MM.1S (cell line): ENCODE results near the gene IFT22.
"Not testable (repeated sequence)": the region's sequence is repeated elsewhere in the genome, so short reads cannot be mapped to it uniquely, and the experiment has no call there.

Experiments
- DNase-seq: peaks from one replicate; pipeline ENCODE4 v3.0.0-alpha.2; 2015
- H2AFZ ChIP-seq: fragments of 300-600 bp; sonication (generic); 2 replicates; pipeline ENCODE4 v1.6.0; 2016; ENCODE audit warnings: antibody characterized with exemption, low read length
- H3F3A ChIP-seq: fragments of 300-600 bp; sonication (generic); 2 replicates; pipeline ENCODE4 v1.6.1; 2016; ENCODE audit warnings: mild to moderate bottlenecking, antibody characterized with exemption, low read length, moderate library complexity, mixed read lengths; ENCODE audit not compliant: insufficient read depth
- H3K27ac ChIP-seq: fragments of 300-600 bp; sonication (generic); 2 replicates; pipeline ENCODE4 v1.5.1; 2016; ENCODE audit warnings: mild to moderate bottlenecking, low read length
- H3K27me3 ChIP-seq: fragments of 300-600 bp; sonication (generic); replicated peaks from 2 replicates; pipeline ENCODE4 v1.6.0; 2016; ENCODE audit warnings: low read length; ENCODE audit not compliant: insufficient read depth
- H3K36me3 ChIP-seq: fragments of 300-600 bp; sonication (generic); replicated peaks from 2 replicates; pipeline ENCODE4 v1.6.1; 2016; ENCODE audit warnings: mild to moderate bottlenecking, low read length, mixed read lengths; ENCODE audit not compliant: insufficient read depth
- H3K4me1 ChIP-seq: fragments of 300-600 bp; sonication (generic); 2 replicates; pipeline ENCODE4 v1.6.1; 2016; ENCODE audit warnings: low read length, mixed read lengths
- H3K4me2 ChIP-seq: fragments of 300-600 bp; sonication (generic); 2 replicates; pipeline ENCODE4 v1.6.0; 2016; ENCODE audit warnings: low read depth, low read length
- H3K4me3 ChIP-seq: fragments of 300-600 bp; sonication (generic); 2 replicates; pipeline ENCODE4 v1.5.1; 2016; ENCODE audit warnings: low read length, mixed read lengths
- H3K79me2 ChIP-seq: fragments of 300-600 bp; sonication (generic); 2 replicates; pipeline ENCODE4 v1.6.1; 2016; ENCODE audit warnings: mixed run types, low read length, mixed read lengths
- H3K9ac ChIP-seq: fragments of 300-600 bp; sonication (generic); 2 replicates; pipeline ENCODE4 v1.6.1; 2016; ENCODE audit warnings: low read length, mixed read lengths
- H3K9me2 ChIP-seq: fragments of 300-600 bp; sonication (generic); replicated peaks from 2 replicates; pipeline ENCODE4 v1.6.1; 2016; ENCODE audit warnings: mild to moderate bottlenecking, low read length, mixed read lengths; ENCODE audit not compliant: insufficient read depth
- H3K9me3 ChIP-seq: fragments of 300-600 bp; sonication (generic); replicated peaks from 2 replicates; pipeline ENCODE4 v1.6.1; 2016; ENCODE audit warnings: mild to moderate bottlenecking, low read length, mixed read lengths; ENCODE audit not compliant: insufficient read depth
- H4K20me1 ChIP-seq: fragments of 300-600 bp; sonication (generic); 2 replicates; pipeline ENCODE4 v1.6.1; 2016; ENCODE audit warnings: mild to moderate bottlenecking, low read length, moderate library complexity, mixed read lengths; ENCODE audit not compliant: insufficient read depth
- EZH2 ChIP-seq: fragments of 300-600 bp; sonication (generic); optimal IDR thresholded peaks from 2 replicates; pipeline ENCODE3; 2017; ENCODE audit warnings: low read depth, mild to moderate bottlenecking, antibody characterized with exemption, low read length, mixed read lengths
- EZH2phosphoT487 ChIP-seq: fragments of 300-600 bp; sonication (generic); IDR thresholded peaks from 2 replicates; pipeline ENCODE4 v1.6.1; 2018; ENCODE audit warnings: antibody characterized with exemption, low read length
- TF ChIP-seq, protein P1 (sequence below): fragments of 300-600 bp; sonication (generic); IDR thresholded peaks from 2 replicates; pipeline ENCODE4 v1.5.1; 2016; ENCODE audit warnings: antibody characterized with exemption, low read length, mixed read lengths

IFT22 gene

DNA sequence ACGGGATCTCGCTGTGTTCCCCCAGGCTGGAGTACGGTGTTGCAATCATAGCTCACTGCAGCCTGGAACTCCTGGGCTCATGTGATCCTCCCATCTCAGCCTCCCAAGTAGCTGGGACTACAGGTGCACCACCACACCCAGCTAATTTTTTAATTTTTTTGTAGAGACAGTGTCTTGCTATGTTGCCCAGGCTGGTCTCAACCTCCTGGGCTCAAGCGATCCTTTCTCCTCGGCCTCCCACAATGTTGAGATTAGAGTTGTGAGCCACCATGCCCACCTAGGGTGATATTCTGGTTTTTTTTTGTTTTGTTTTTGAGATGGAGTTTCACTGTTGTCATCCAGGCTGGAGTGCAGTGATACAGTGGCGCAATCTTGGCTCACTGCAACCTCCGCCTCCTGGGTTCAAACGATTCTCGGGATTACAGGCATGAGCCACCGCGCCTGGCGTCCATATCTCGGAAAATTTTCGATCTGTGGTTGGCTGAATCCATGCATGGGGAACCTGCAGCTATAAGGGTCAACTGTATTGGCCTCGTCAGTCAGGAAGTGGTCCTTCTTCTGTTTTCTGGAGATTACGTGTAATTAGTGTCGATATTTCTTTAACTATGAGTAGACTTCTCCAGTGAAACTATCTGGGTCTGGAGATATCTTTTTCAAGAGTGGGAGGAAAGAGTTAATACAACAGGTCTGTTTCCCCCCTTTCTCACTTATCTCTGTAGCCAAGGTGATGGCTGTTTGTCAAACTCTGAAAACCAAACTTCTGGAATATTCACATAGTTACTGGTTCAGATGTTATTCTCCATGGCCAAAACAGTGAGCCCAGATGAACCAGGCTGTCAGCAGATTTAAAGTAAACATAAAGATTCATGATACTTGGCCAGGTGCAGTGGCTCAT, 55.7 kb downstream of the IFT22 start:
- Histone ChIP-seq H3K4me3 (no peak overlapping the region), H3K36me3 (no peaks in the 10 kb centered on the region), H4K20me1 (no peaks in the 10 kb centered on the region), H3K9me3 (no peaks in the 10 kb centered on the region), H3K4me2 (no peak overlapping the region), H3K9me2 (no peaks in the 10 kb centered on the region), H3K27ac (no peak overlapping the region), H3K27me3 (peaks cover 89% of the 10 kb centered on the region), H3F3A (no peaks in the 10 kb centered on the region), H3K79me2 (no peaks in the 10 kb centered on the region), H2AFZ (no peak overlapping the region), H3K4me1 (no peaks in the 10 kb centered on the region), H3K9ac (no peak overlapping the region)
- DNase-seq = no peak
- TF ChIP-seq, protein P1, sequence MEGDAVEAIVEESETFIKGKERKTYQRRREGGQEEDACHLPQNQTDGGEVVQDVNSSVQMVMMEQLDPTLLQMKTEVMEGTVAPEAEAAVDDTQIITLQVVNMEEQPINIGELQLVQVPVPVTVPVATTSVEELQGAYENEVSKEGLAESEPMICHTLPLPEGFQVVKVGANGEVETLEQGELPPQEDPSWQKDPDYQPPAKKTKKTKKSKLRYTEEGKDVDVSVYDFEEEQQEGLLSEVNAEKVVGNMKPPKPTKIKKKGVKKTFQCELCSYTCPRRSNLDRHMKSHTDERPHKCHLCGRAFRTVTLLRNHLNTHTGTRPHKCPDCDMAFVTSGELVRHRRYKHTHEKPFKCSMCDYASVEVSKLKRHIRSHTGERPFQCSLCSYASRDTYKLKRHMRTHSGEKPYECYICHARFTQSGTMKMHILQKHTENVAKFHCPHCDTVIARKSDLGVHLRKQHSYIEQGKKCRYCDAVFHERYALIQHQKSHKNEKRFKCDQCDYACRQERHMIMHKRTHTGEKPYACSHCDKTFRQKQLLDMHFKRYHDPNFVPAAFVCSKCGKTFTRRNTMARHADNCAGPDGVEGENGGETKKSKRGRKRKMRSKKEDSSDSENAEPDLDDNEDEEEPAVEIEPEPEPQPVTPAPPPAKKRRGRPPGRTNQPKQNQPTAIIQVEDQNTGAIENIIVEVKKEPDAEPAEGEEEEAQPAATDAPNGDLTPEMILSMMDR = no peak
- TF ChIP-seq EZH2phosphoT487 (no peak), EZH2 (no peak)

DNA sequence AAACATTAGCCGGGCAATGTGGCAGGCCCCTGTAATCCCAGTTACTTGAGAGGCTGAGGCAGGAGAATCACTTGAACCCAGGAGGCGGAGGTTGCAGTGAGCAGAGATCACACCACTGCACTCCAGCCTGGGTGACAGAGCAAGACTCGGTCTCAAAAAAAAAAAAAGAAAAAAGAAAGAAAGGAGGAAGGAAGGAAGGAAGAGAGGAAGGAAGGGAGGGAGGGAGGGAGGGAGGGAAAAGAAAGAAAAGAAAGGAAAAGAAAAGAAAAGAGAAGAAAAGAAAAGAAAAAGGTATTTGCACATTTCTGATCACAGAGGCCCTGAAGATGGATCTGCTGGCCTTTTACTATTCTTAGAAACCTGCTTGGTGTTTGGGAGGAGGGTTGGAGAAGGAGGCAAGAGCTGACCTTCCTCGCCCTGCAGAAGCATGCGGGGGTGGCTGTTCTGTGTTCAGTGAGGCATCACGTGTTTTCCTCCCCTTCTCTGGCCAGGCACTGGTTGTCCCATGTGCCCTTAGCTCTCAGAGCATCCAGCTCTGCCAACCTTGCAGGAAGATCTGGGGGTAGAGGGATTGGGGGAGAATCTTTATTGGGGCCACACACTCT, 57.4 kb downstream of the IFT22 start:
- H3K27ac ChIP-seq, H3K9me2 ChIP-seq, H3K79me2 ChIP-seq, H2AFZ ChIP-seq, H4K20me1 ChIP-seq, H3K9me3 ChIP-seq, H3K4me2 ChIP-seq, DNase-seq, H3K9ac ChIP-seq, H3K4me1 ChIP-seq, H3F3A ChIP-seq, H3K36me3 ChIP-seq, H3K4me3 ChIP-seq: not testable (repeated sequence)
- H3K27me3 ChIP-seq = peaks cover 82% of the 10 kb centered on the region
